GM18520 (cell line): ENCODE measurements around the gene PRSS8.

Source experiments
- ATAC-seq: cut with Tn5 transposase; IDR thresholded peaks from one replicate; pipeline ENCODE4 v1.9.1; 2021; ENCODE audit not compliant: unreplicated experiment

PRSS8 gene

DNA sequence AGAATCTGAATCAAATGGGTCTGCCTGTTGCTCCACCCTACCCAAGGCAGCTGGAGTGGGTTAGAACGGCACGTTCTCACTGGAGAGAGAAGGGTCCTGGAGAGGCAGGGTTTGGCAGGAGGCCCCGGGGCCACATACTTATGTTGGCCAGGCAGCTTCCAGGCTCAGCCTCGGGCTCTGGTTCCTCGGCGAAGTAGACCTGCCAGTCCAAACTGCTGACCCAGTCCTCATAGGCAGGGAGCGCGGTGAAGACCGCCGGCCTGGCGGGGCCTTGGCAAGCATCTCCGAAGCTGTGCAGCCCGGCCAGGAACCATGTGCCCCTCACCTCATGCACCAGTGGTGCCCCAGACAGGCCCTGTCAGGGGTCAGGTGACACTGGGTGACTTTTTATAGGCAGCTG, 51.5 kb downstream of the PRSS8 start:
- no peak for ATAC-seq

DNA sequence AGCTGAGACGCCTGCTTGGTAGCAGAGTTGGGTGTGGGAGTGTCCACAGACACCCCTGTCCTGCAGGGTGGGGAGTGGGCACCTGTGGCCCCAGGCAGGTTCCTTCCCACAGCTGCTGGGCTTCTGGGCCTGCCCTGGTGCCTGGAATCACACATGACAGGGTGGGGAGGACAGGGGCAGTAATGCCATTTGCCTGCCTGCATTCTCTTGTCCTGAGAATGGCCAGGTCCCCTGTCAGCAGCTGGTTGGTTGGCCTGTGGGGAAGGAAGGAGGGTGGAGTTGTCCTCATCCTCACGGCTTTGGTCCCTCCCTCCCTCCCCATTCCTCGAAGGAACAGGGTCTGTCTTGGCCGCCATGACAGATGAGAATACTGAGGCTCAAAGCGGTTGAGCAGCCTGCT, 52.0 kb downstream of the PRSS8 start:
- no peak for ATAC-seq

DNA sequence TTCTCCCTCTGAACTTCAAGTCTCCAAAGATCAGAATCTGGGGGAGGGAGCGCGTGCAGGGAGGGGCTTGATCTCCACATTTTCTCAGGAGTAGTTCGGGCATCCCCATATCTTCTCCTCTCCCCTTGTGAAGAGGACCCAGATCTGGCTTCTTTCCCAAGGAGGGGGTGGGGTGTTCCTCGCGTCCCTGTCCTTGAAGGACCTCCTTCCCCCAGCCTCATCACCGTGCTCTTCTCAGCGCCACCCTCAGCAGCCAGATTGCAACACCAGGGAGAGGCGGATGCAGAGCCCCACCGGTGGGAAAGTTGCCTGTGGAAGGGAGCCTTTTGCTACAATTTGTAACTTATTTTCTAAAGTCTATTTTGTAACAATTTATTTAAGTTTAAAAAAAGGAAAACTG, 52.4 kb downstream of the PRSS8 start:
- ATAC-seq: no peak

DNA sequence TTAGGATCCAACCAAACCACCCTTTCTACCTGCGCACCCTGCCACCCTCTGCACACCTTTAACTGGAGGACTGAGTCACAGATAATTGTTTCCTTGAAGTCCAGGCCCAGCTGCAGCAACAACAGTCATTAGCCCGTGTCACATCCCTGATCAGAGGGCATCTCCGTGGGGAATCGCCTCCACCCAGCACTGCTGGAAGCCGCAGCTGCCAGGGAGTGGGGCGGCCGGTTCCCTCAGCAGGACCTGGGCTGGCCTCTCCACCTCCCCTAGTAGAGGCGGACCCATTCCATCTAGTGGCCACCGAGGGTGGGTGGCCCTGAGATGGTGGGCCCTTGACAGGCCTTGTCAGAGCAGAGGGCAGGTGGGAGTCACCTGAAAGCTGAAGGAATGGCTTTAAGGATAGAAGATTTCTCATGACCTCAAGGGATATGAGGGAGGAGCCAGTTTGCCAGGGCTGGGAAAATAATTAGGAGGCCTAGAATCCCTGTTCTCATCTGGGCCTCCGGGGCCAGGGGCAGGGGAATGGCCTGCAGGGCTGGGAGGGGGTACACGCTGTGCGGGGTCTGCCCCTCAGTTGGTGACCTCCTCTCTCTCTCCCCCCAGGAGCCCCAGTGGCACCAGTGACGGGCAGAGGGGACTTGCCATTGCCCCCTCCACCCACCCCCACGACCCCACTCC, 53.0 kb downstream of the PRSS8 start:
- ATAC-seq: no peak
